ENCODE data around the gene FAM162A.

Gene FAM162A

GRCh38 chr3:122383771-122384697 is at the start of gene FAM162A:
FAM162A (plus strand) TSS chr3:122384182; CDS start chr3:122384266, 84 bp downstream.
- peak; percentile 44 for DNase-seq (ENCODE audit: low read depth)

- no peak for DNase-seq (ENCODE audit: low read depth)
Measured at GRCh38 chr3:122342803-122343202, 41.2 kb upstream of the FAM162A start.

- no peak for DNase-seq (ENCODE audit: low read depth)
Measured at GRCh38 chr3:122343654-122344053, 40.3 kb upstream of the FAM162A start.

GRCh38 chr3:122349171-122349570 is 34.8 kb upstream of the FAM162A start:
- DNase-seq (ENCODE audit: low read depth) = no peak

DNA sequence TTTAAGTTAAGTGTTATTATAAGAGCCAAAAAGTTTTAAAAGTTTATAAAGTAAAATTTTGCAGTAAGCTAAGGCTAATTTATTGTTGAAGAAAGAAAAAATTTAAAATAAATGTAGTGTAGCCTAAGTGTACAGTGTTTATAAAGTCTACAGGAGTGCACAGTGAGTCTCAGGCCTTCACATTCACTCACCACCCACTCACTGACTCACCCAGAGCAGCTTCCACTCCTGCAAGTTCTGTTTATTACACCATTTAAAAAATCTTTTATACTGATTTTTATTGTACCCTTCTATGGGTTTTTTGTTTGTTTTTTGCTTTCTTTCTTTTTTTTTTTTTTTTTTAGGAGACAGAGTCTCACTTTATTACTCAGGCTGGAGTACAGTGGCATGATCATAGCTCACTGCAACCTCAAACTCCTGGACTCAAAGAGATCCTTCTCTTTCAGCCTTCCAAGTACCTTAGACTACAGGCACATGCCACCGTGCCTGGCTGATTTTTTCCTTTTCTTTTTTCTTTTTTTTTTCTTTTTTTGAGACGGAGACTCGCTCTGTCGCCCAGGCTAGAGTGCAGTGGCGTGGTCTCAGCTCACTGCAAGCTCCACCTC is 33.1 kb upstream of the FAM162A start:
- peak; percentile 6 for DNase-seq (ENCODE audit: low read depth)

GRCh38 chr3:122351612-122352011 is 32.4 kb upstream of the FAM162A start:
- DNase-seq (ENCODE audit: low read depth) = no peak

DNA sequence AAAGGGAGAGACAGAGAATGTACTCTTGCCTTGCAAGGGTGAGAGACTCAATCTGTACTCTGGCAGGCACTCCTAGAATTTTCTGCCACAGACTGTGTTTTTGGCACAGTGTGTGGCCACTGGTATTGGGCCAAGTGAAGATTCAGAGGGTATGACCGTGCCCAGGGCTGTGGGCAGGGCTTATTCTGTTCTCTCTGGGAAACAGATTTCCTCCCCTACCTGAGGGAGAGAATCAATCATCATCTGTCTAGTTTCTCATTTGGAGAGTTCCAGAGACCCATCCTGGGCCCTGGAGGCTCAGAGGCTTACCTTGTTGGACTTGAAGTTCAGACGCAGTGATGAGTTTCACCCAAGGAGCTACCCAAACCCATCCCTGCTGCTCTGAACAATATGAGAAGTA is 30.8 kb upstream of the FAM162A start:
- no peak for DNase-seq (ENCODE audit: low read depth)

DNA sequence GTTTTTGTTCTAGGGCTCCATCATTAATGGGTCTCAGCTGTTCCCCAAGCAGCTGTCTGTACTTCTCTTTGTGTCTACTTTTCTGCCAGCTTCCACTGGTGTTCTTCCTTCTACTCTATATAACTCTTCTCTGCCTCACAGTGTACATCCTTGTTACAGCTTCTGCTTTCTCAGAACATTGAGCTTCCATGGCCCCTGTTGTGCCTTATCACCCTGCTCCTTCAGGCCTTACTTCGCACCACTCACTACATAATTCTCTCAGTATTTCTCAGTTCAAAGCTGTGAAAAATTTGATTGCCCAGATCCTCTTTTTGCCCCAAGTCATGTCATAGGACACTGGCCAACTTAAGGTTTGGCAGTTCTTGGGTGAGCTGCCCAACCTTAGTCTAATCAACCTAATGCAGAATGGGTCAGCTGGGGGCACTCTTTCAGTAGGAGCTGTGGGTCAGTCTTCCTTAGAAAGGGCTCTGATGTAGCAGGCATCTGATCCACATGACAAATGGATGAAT is 30.0 kb upstream of the FAM162A start:
- DNase-seq (ENCODE audit: low read depth) = no peak

DNA sequence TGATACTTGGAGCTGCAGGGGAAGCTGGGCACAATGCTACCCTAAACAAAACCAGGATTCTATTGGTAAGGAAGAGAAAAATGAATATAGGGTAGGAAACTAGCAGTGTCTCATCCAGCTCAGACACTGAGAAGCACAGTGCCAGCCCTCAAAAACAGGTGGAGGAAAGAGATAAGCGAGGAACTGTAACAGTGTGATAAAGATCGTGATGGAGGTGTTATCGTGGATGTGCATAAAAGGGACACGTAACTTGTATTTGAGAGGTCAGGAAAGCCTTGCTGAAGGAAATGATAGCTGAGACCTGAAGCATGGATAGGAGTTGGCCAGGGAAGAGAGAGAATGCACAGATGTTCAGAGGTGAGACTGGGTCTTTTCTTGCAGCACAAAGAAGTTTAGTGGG is 28.4 kb upstream of the FAM162A start:
- DNase-seq (ENCODE audit: low read depth) = no peak

GRCh38 chr3:122356402-122356801 is 27.6 kb upstream of the FAM162A start:
- DNase-seq (ENCODE audit: low read depth) = no peak

DNA sequence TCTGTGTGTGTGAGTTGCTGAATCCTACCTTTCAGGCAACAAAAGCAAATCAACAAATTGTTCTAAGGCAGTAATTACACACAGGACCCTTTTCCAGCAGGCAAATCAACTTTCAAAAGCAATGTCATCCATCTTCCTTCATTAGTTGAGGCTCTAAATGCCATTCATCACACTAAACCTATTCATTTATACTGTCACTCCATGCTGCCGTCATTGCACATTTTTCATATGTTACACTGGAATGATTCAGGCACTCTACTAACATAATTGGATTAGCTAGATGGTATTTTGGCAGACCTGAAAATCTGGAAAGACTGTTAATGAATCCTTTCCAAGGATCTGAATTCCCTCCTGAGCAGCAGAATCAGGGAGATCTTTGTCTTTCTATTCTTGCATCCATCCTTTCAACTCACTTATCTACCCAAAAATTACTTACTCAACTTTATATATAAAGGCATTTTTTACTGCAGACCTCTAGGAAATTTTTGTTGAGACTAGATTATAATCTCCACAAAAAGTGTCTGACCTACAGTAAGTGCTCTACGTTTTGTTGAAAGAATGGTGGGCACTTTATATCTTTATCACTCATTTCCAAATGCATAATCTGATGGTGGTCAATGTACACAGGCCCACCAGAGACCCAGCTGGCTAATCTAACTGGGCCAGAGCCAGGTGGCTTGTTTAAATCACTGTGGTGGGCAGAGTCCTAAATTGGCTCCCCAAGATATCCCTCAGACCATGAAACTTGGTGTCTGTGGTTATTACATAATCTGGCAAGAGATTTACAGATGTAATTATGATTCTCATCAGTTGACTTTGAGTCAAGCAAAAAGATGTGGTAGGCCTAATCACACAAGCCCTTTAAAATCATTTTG is 25.9 kb upstream of the FAM162A start:
- DNase-seq (ENCODE audit: low read depth) = no peak

DNA sequence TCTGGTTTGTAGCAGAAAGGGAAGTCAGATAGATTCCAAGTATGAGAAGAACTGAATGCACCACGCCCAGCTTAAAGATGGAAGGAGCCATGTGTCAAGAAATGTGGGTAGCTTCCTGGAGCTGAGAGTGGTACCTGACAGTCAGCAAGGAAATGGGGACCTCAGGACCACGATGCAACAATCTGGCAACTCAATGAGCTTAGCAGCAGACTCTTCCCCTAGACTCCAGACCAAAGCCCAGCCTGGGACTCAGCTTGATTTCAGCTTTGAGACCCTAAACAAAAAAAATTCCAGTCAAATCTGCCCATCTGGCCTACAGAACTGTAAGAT is 25.3 kb upstream of the FAM162A start:
- DNase-seq (ENCODE audit: low read depth) = no peak

DNA sequence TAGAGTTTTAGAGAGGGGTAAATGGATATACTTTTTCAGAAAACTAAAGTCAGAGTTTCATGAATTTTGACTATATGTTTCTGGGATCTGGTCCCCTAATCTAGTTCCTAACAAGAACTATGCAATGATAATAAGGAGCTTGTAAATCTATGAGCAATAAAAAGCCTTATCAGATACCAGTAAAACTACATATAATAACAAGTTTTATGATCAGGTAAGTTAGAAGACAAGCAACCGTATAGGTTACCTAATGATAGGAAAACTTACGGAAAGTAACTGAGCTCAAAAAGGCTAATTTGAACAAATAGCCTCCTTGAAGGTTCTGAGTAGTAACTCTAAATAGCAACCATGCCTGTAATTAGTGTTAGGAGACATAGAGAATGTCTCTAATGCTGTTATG is 22.0 kb upstream of the FAM162A start:
- DNase-seq (ENCODE audit: low read depth) = no peak

GRCh38 chr3:122364490-122364889 is 19.5 kb upstream of the FAM162A start:
- no peak for DNase-seq (ENCODE audit: low read depth)

DNA sequence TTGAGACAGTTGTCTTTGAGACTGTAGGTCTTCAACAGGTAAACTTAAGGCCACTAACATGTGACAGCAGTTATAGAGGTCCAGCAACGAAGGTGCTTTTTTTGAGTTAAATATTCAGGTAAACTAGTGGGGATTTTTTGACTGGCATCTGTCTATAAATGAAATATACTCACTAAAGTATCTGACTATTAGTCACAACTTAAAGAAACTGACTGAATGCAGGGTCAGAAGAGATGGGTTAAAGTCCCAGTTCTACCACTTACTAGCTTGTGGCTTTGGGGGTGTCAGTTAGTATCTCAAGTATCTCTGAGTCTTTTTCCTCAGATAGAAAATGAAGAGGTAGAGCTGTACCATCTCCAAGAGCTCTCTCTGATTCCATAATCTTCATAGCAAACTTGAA is 18.9 kb upstream of the FAM162A start:
- no peak for DNase-seq (ENCODE audit: low read depth)

DNA sequence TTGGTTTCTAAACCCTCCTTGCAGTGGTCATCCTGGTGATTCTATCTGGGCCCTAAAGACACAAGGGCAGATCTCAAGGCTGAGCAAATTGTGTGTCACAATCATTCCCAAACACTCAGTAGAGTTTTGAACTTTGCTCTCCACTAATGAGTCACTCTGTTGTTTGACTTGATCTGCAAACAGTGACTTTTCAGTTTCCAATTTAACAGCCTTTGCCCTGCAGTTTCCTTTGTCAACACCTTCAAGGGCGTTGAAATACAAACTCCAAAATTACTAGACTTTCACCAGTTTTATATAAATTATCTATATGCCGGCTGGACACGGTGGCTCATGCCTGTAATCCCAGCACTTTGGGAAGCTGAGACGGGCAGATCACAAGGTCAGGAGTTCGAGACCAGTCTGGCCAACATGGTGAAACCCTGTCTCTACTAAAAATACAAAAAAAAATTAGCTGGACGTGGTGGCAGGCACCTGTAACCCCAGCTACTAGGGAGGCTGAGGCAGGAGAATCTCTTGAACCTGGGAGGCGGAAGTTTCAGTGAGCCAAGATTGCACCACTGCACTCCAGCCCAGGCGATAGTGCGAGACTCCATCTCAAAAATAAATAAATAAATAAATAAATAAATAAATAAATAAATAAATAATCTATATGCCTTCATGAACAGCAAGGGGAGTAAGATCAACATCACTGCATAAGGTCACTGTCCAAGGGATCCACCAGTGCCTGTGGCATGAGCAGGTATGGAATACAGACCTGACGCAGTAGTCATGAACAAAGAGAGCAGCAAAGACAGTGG is 18.2 kb upstream of the FAM162A start:
- DNase-seq (ENCODE audit: low read depth) = peak; percentile 17

DNA sequence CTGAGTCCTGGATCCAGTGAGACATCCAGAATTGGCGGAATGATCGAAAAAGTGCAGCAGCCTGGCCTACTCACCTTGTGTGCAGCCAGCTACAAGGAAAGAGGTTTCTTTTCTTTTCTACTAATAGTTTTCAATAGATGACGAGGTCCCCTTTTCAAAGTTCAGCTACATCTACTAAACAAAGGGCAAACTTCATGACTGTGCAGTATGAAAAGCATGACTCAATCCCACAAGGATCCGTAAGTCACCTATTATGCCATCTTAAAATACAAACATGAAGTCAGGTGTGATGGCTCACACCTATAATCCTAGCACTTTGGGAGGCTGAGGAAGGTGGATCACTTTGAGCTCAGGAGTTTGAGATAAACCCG is 17.6 kb upstream of the FAM162A start:
- no peak for DNase-seq (ENCODE audit: low read depth)

DNA sequence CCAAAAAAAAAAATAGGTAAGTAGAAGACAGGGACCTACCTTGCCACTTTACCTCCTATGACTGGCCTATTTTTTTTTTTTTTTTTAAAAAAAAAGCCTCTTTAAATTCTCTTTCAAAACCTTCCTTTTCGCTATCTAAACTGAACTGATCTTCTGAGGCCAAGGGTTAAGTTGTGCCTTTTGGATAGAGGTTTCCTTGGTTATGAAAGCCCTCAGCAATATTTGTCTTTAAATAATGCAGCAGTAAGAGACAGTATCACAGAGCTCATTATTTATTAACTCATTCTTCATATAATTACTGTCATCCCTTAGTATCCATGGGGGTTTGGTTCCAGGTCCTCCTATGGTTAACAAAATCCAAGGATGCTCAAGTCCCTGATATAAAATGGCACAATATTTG is 9.9 kb upstream of the FAM162A start:
- no peak for DNase-seq (ENCODE audit: low read depth)

DNA sequence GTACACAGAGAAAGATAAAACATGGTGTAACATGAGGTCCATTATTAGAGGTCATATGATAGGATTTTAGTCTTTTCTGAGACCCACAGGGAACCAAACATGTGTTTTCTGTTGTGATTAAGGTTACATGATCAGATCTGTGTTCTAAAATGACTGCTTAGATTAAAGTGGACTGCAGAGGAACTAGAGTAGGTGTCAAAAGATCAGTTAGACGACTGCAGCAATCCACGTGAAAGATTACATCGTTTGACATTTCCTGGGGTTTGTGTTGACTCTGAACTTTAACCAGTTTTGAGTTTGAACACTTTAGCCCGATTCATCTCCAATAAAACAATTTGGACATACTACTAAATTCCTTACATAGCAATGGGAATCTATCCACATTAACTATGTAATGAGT is 6.0 kb upstream of the FAM162A start:
- no peak for DNase-seq (ENCODE audit: low read depth)

- DNase-seq (ENCODE audit: low read depth) = peak; percentile 31
Measured at GRCh38 chr3:122382888-122383666, 905 bp upstream of the FAM162A start, which contains the start of gene MIX23. MIX23 (minus strand) TSS chr3:122383231; CDS start chr3:122383224, 7 bp downstream.

DNA sequence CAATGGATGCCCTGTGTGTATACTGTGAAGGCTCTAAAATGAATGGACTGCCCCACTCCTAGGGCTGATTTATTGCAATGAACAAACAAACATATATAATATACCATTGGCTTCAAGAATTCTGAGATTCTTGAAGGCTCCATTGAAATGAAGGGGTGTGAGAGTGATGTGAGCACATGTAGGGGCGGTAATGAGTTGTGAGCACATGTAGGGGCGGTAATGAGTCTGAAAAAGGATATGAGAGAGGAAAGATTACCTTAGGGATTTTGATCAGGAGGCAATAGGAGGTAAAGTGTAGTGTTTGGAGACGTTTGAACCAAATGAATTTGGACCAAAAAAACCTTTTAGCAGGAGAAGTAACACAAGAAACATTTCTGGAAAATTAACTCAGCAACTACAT is 3.7 kb downstream of the FAM162A start:
- no peak for DNase-seq (ENCODE audit: low read depth)
